Fibroblast of lung (primary cell): Measurements from ENCODE around the gene CYTH1. TPM values are rescaled to one million over a fixed set of nuclear protein-coding genes. Genes with fewer than 3 reads are reported as not detected.

Experiments used
- DNase-seq, 2 donors: peaks; one replicate each; pipeline versions ENCODE4 v3.0.0 to v3.0.0-alpha.2; 2010; ENCODE audit warnings: low read depth in 2 of 2
- H2AFZ ChIP-seq: 2 replicates; pipeline ENCODE4 v1.5.1; 2012; ENCODE audit warnings: low read length, control low read depth, inconsistent platforms
- H3K27ac ChIP-seq: 2 replicates; pipeline ENCODE4 v1.5.1; 2011; ENCODE audit warnings: low read length, control low read depth; ENCODE audit not compliant: insufficient read depth
- H3K27me3 ChIP-seq: 2 replicates; pipeline ENCODE4 v1.5.1; 2011; ENCODE audit warnings: mild to moderate bottlenecking, low read length; ENCODE audit not compliant: control insufficient read depth, insufficient read depth
- H3K36me3 ChIP-seq: 2 replicates; pipeline ENCODE4 v1.5.1; 2011; ENCODE audit warnings: low read length; ENCODE audit not compliant: control insufficient read depth, insufficient read depth
- H3K4me1 ChIP-seq: 2 replicates; pipeline ENCODE4 v1.5.1; 2011; ENCODE audit warnings: low read length; ENCODE audit not compliant: control insufficient read depth, insufficient read depth; ENCODE audit errors: extremely low read depth
- H3K4me2 ChIP-seq: 2 replicates; pipeline ENCODE4 v1.5.1; 2011; ENCODE audit warnings: low read length, control low read depth; ENCODE audit not compliant: insufficient read depth; ENCODE audit errors: extremely low read depth
- H3K4me3 ChIP-seq, 4 experiments: fragments of 200-600 bp in 1 of 4; sonication (generic) in 1 of 4; replicated peaks in 1 of 4; 2 replicates each; pipeline ENCODE4 v1.5.1; 2011 to 2016; ENCODE audit warnings: low read length in 4 of 4, low read depth in 3 of 4, mild to moderate bottlenecking in 3 of 4, control low read depth in 2 of 4, inconsistent platforms in 1 of 4, mixed read lengths in 1 of 4; ENCODE audit not compliant: insufficient read depth in 1 of 4; ENCODE audit errors: control extremely low read depth in 1 of 4
- H3K79me2 ChIP-seq: 2 replicates; pipeline ENCODE4 v1.5.1; 2012; ENCODE audit warnings: mild to moderate bottlenecking, low read length, inconsistent platforms; ENCODE audit not compliant: control insufficient read depth, insufficient read depth
- H3K9ac ChIP-seq: 2 replicates; pipeline ENCODE4 v1.5.1; 2011; ENCODE audit warnings: mild to moderate bottlenecking, low read length, control low read depth; ENCODE audit not compliant: insufficient read depth
- H3K9me3 ChIP-seq: 2 replicates; pipeline ENCODE4 v1.5.1; 2012; ENCODE audit warnings: low read depth, low read length; ENCODE audit not compliant: control insufficient read depth, insufficient read depth
- H4K20me1 ChIP-seq: 2 replicates; pipeline ENCODE4 v1.5.1; 2011; ENCODE audit warnings: low read length; ENCODE audit not compliant: control insufficient read depth, insufficient read depth; ENCODE audit errors: extremely low read depth
- CTCF ChIP-seq, 2 donors: IDR thresholded peaks in 1 of 2; conservative IDR thresholded peaks in 1 of 2; 1 replicate in 1 of 2; 2 replicates in 1 of 2; pipeline ENCODE4 v1.5.1; 2011 to 2012; ENCODE audit warnings: low read length in 2 of 2, control low read depth in 1 of 2, inconsistent platforms in 1 of 2, low read depth in 1 of 2, mild to moderate bottlenecking in 1 of 2
- EZH2 ChIP-seq: IDR thresholded peaks from 2 replicates; pipeline ENCODE4 v1.5.1; 2012; ENCODE audit warnings: low read length, control low read depth, mild to moderate bottlenecking; ENCODE audit errors: missing control alignments
- polyA plus RNA-seq, 2 donors: library from polyadenylated mRNA; depleted of rRNA in 1 of 2; stranded (reverse) in 1 of 2; unstranded in 1 of 2; fragments of >200 nt; gene quantifications; 2 replicates each; pipeline ENCODE4 v1.2.1, GENCODE V29; 2011 to 2012; ENCODE audit warnings: missing spikeins in 1 of 2
- total RNA-seq: library from RNA; depleted of rRNA; stranded (reverse); fragments of >200 nt; gene quantifications from 2 replicates; pipeline ENCODE4 v1.2.1, GENCODE V29; 2014

The CYTH1 gene
- total and polyA plus RNA-seq, 2 donors (not counting 1 experiment from before 2014, with no cell fraction given) = 8.9 to 9.9 TPM

- H3K79me2 ChIP-seq = peaks cover 2% of the 10 kb centered on the region
Observed at GRCh38 chr17:78764871-78765270, 17.2 kb downstream of the CYTH1 start.

GRCh38 chr17:78763561-78763960 is 18.5 kb downstream of the CYTH1 start:
- Histone ChIP-seq H3K4me2 (no peak overlapping the region), H2AFZ (no peak overlapping the region), H3K27ac (no peak overlapping the region), H4K20me1 (no peaks in the 10 kb centered on the region), H3K79me2 (peaks cover 2% of the 10 kb centered on the region), H3K4me3 (no peak overlapping the region), H3K9ac (no peak overlapping the region), H3K4me1 (no peaks in the 10 kb centered on the region), H3K9me3 (no peaks in the 10 kb centered on the region), H3K27me3 (no peaks in the 10 kb centered on the region), H3K36me3 (no peaks in the 10 kb centered on the region)
- peak in 1 of 2 donors; percentile 73 for DNase-seq
- no peak for TF ChIP-seq EZH2

More at GRCh38 chr17:78764871-78765270, 17.2 kb downstream of the CYTH1 start:
- H3K27ac ChIP-seq = no peak overlapping the region
- H3K27me3 ChIP-seq = no peaks in the 10 kb centered on the region
- TF ChIP-seq EZH2 (no peak), CTCF (conservative IDR thresholded peaks at IDR 0.05 in 1 of 2, IDR thresholded peaks at IDR 0.05 in 1 of 2; ENCODE audit: low read depth in 1 of 2, low read length in 2 of 2) (no peak)
- H3K4me3 ChIP-seq = no peak overlapping the region
- H3K36me3 ChIP-seq = no peaks in the 10 kb centered on the region
- no peaks in the 10 kb centered on the region for H3K4me1 ChIP-seq
- H4K20me1 ChIP-seq = no peaks in the 10 kb centered on the region
- H3K9ac ChIP-seq = no peak overlapping the region
- no peak overlapping the region for H2AFZ ChIP-seq
- no peaks in the 10 kb centered on the region for H3K9me3 ChIP-seq
- H3K4me2 ChIP-seq = no peak overlapping the region
- no peak for DNase-seq

GRCh38 chr17:78761789-78762406 is 20.2 kb downstream of the CYTH1 start:
- DNase-seq = peak in 1 of 2 donors; percentile 50
- H4K20me1 ChIP-seq = no peaks in the 10 kb centered on the region
- H3K27ac ChIP-seq = no peak overlapping the region
- no peak overlapping the region for H3K4me2 ChIP-seq
- no peaks in the 10 kb centered on the region for H3K27me3 ChIP-seq
- no peaks in the 10 kb centered on the region for H3K9me3 ChIP-seq
- H3K4me1 ChIP-seq = no peaks in the 10 kb centered on the region
- peaks cover 2% of the 10 kb centered on the region for H3K79me2 ChIP-seq
- no peak overlapping the region for H3K4me3 ChIP-seq
- no peak overlapping the region for H2AFZ ChIP-seq
- TF ChIP-seq CTCF (conservative IDR thresholded peaks at IDR 0.05 in 1 of 2, IDR thresholded peaks at IDR 0.05 in 1 of 2; ENCODE audit: low read depth in 1 of 2, low read length in 2 of 2) (no peak), EZH2 (no peak)
- no peaks in the 10 kb centered on the region for H3K36me3 ChIP-seq
- no peak overlapping the region for H3K9ac ChIP-seq
